Nucleus accumbens (tissue), 56 donors: Measurements from ENCODE around the gene MYO7A.
A peak's percentile ranks its signal among the peaks of the same experiment; 100 is the strongest.

Experiments
- DNase-seq, 56 donors: peaks; one replicate each; lab custom pipeline; 2025; lab: John Stamatoyannopoulos, UW

Gene MYO7A

GRCh38 chr11:77156396-77157195 is 28.6 kb downstream of the MYO7A start:
- no peak for DNase-seq

- no peak for DNase-seq
Measured at GRCh38 chr11:77158041-77158695, 30.1 kb downstream of the MYO7A start.

GRCh38 chr11:77159219-77159936 is 31.3 kb downstream of the MYO7A start:
- no peak for DNase-seq

- DNase-seq = no peak
Measured at GRCh38 chr11:77159937-77160495, 32.0 kb downstream of the MYO7A start.

DNA sequence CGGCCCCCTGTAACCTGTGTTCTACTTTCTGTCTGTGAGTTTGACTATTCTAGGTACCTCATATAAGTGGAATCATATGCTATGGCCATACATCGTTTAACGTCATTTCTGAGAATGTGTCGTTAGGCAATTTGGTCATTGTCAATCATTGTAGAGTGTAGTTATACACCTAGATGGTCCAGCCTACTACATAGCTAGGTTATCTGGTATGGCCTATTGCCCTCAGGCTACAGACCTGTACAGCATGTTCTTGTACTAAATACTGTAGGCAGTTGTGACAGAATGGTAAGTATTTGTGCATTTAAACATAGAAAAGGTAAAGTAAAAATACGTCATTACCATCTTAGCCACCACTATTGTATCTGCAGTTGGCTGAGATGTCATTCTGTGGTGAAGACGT is 35.2 kb downstream of the MYO7A start:
- no peak for DNase-seq

DNA sequence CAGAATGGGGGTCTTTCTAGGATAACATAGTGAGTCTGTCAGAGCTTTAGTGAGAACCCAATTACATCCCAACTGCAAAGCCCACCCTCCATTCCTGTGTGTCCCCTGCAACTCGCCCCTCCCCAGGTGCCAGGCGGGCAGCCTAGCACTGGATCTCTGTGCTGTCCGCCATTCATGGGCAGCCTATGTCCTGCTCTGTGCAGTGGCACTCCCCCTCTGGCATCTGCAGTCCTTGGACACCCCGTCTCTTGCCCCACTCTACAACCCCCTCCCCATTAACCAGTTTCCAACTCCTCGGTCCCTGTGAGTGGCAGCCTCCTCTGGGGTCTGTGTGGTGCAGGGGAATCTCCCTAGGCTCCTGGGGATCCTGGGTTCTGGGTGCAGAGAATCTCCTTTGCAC is 37.0 kb downstream of the MYO7A start:
- DNase-seq = no peak

DNA sequence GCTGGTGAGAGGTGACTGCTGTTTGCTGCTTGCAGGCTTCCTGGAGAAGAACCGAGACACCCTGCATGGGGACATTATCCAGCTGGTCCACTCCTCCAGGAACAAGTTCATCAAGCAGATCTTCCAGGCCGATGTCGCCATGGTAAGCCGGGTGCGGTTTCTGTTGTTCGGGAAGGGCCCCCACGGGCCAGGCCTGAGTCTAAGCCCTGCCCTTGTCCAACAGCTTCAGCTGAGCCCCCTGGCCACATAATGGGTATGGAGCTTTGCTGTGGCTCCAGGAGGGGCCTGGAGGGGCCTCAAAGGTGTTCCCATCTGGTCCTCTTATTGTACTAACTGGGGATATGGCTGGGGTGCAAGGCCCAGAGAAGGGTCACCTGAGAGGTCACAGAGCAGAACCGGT is 38.0 kb downstream of the MYO7A start:
- DNase-seq = no peak

- DNase-seq = no peak
Measured at GRCh38 chr11:77167111-77167626, 39.1 kb downstream of the MYO7A start.

- DNase-seq = no peak
Measured at GRCh38 chr11:77167791-77168190, 39.7 kb downstream of the MYO7A start.

DNA sequence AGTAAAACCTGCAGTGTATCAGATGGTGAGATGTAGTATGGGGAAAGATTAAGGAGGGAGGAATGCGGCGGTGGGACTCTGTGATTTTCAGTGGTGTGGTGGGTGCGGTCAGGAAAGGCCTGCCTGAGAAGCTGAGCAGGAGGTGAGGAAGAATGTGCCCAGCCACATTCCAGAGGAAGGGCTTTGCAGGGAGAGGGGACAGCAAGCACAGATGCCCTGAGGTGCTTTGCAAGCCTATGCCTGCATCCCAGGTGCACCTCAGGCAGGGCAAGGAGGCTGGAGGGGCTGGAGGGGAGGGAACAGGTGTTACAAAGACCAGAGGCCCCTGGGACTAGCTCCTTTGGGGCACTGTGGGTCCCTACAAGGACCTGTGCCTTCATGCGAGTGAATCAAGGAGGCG is 42.1 kb downstream of the MYO7A start:
- no peak for DNase-seq

DNA sequence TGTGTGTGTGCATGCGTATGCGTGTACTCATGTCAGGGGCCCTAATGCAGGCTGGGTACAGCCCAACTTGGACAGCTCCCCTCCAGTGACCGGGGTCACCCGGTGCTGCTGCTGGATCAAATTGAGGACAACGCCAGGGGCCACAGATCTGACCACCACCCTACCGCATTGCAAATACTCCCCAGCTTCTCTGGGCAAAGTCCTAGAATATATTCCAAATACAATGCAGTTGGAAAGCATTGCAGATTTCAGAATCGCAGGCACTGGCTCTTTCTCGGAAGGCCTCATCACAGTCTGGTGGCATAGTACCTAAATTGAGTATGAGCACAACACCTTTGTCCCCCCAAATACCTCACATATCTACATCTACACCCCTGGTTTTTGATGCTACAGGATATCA is 43.2 kb downstream of the MYO7A start:
- DNase-seq = no peak

DNA sequence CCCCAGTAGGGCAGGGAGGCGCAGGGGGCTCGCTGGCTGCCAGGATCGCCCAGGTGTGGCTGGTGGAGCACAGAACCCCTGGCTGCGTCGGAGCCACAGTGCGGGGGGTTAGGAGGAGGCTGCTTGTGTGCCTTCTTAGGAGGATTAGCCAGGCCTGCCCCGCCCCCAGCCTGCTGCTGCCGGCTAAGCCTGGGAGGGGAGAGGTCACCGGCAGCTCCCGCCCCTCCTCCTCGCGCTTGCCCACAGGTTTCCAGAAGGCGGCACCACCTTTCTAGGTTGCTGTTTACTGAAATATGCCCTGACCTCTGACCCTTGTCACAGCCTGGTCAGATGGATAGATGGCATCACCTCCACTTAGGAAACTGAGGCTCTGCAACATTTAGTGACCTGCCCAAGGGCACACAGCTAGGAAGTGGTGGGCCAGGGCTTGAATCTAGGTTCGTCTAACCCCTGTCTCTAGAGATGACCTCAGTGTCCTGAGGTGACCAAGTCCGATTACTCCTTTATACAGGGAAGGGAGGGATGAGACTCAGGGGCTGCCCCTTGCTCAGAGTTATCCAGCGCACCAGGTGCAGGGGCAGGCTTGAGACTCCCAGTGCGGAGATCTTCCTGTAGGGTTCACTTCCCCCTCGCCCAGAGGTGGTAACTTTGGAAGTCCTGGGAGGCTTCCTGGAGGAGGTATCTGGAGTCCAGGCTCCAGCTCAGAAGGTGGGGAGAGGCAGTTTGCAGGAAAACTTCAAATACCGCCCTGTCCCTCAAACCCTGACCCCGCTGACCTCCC is 44.0 kb downstream of the MYO7A start:
- DNase-seq = no peak

DNA sequence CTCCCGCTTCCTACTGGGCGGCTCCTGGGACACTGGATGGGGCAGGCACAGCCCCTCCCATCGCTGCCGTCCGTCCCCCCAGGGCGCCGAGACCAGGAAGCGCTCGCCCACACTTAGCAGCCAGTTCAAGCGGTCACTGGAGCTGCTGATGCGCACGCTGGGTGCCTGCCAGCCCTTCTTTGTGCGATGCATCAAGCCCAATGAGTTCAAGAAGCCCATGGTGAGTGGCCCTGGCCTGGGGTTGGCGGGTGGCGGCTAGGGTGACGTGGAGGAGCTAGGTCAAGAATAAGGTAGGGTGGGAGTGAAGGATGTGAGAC is 44.6 kb downstream of the MYO7A start:
- no peak for DNase-seq

DNA sequence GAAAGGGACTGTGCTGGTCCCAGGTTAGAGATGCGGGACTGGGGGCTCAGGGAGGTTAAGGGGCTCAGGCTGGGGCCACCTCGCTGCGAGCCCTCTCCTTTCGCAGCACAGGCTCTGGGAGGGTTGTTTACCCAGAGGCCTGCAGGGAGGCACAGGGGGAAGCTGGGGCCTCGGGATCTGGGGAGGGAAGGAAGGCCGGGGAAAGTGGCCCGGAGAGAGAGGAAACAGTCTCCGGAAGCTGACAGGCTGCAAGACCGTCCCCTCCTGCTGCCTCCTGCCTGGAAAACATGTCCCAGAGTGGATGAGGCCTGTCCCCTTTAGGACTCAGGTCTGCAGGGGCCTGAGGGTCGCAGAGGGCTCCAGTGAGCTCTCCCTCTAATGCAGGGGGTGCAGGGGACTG is 45.4 kb downstream of the MYO7A start:
- no peak for DNase-seq

GRCh38 chr11:77174559-77174958 is 46.5 kb downstream of the MYO7A start:
- DNase-seq = no peak

DNA sequence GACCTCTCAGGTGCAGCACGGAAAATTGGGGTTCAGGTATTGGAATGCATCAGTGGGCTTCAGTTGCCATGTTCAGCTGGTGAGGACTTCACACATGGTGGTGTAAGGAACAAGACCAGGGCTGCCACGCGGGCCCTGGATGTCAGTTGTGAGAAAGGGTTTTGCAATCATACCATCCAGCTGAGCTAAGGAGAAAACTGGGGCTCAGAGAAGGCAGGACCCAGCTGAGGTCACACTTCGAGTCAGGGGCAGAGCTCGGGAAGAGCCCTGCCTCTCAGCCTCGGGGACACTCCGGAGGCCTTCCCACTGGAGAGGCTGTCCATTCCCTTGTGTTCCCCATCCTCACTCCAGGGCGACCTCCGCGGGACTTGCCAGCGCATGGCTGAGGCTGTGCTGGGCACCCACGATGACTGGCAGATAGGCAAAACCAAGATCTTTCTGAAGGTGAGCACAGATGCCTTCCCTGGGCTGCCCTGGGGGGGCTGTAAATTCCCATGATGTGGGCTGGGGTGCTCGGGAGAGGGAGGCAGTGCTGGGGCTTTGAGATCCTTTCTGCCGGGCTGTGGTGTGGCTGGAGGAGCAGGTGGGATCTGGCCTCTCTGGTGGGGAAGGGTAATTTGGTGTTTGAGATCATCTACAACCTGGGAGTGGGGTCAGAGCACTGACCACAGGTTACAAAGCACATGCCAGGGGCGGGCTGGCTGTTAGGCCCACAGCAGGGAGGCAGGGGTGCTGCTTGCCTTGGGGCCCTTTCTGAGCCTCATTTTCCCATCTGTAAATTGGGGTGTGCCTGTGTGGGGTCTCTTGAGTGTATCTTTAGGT is 47.2 kb downstream of the MYO7A start:
- peak in 4 of 56 donors; percentile 4 to 21 (median 13) for DNase-seq

DNA sequence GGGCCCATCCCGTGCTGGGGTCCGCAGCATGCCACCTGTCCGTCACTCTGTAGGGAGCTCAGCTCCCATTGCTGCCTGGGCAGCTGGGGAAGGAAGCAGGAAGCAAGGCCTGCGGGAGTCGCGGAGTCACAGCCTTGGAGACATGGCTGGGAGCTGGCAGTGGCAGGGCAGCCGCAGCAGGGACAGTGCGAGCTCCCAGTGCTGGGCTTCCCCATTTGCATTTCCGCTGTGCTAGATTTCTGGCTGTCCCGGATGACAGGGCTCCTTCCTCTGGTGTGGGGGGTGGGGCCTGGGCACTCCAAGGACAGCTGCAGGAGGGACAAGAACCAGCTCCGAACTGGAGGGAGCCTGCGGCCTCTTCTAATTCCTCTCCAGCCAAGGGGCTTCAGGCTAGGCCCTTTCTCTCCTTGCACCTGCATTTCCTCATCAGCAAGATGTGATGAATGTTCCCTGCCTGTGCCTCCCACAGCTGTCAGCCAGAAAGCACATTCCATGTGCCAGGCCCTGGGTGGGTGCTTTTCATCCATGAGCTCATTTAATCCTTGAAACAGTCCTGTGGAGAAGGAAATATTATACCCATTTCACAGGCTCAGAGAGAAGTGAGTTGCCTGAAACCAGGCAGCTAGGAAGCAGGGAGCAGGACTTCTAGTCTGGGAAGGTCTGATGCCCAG is 48.0 kb downstream of the MYO7A start:
- peak in 21 of 56 donors; percentile 7 to 42 (median 14) for DNase-seq

DNA sequence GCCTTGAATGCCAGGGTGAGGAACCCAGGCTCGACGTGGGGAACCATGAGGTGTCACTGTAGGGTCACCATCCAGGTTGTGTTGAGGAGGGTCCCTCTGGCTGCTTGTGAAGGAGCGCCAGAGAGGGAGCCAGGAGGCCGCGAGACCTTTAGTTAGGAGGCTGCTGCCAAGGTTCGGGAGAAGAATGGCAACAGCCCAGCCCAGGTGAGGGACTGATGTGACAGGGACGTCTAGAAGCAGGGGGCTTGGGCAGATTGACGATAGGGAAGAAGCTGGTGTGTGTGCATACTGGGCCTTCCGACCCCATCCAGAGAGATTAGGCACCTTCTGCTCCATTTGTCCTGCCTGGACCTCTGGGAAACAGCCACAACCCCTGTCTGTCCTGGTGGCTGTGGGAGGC is 49.0 kb downstream of the MYO7A start:
- DNase-seq = no peak

DNA sequence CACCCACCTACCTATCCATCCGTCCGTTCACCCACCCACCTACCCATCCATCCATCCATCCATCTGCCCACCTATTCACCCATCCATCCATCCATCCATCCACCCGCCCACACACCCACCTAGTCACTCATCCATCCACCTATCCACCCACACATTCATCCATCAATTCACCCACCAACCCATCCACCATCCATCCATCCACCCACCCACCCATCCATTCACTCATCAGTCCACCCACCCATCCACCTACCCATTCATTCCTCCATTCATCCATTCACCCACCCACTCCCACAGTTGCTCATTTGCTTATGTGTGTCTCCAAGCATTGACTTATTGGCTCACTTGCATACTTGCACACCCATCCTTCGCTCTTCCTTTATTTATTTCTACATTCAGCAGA is 50.1 kb downstream of the MYO7A start:
- peak in 1 of 56 donors; percentile 18 for DNase-seq
